Tibial nerve (tissue), 4 donors: ENCODE measurements around the gene IFNA4. TPM values are rescaled to one million over a fixed set of nuclear protein-coding genes. Genes with fewer than 3 reads are reported as not detected.
"Not testable (repeated sequence)": the region's sequence is repeated elsewhere in the genome, so short reads cannot be mapped to it uniquely, and the experiment has no call there.

Experiments
- DNase-seq, 2 donors: peaks; one replicate each; pipeline ENCODE4 v3.0.0-alpha.2; 2019; ENCODE audit warnings: low spot score in 2 of 2
- H3K27ac ChIP-seq, 4 donors: fragments of 200-600 bp; sonication (generic) in 3 of 4; one replicate each; pipeline ENCODE4 v1.5.1; 2017 to 2019; ENCODE audit warnings: mild to moderate bottlenecking in 1 of 4
- H3K27me3 ChIP-seq, 2 donors: fragments of 200-600 bp; sonication (generic) in 1 of 2; one replicate each; pipeline versions ENCODE4 v1.5.1 to v1.6.0; 2017 to 2019
- H3K36me3 ChIP-seq, 3 donors: fragments of 200-600 bp; sonication (generic); one replicate each; pipeline ENCODE4 v1.5.1; 2018 to 2019
- H3K4me1 ChIP-seq, 4 donors: fragments of 200-600 bp; sonication (generic) in 3 of 4; one replicate each; pipeline ENCODE4 v1.5.1; 2017 to 2019
- H3K4me3 ChIP-seq, 4 donors: fragments of 200-600 bp; sonication (generic) in 3 of 4; one replicate each; pipeline ENCODE4 v1.5.1; 2017 to 2019; ENCODE audit warnings: mild to moderate bottlenecking in 1 of 4, moderate library complexity in 1 of 4
- H3K9me3 ChIP-seq, 4 donors: fragments of 200-600 bp; sonication (generic) in 3 of 4; one replicate each; pipeline ENCODE4 v1.5.1; 2017 to 2019
- EP300 ChIP-seq, 2 donors: sonication (generic); formaldehyde crosslinking; IDR thresholded peaks; one replicate each; pipeline ENCODE4 v1.6.1; 2017; ENCODE audit warnings: antibody characterized with exemption in 2 of 2, mild to moderate bottlenecking in 1 of 2
- POLR2A ChIP-seq, 2 donors: fragments of 450-650 bp; IDR thresholded peaks; one replicate each; pipeline ENCODE4 v1.6.1; 2017; ENCODE audit warnings: antibody characterized with exemption in 2 of 2, mild to moderate bottlenecking in 2 of 2, moderate library complexity in 2 of 2
- WGBS, 2 donors: methylation state at CpG; one replicate each; pipeline ENCODE4 v1.1.5; 2018; 5-methylcytosine and 5-hydroxymethylcytosine counted together
- total RNA-seq, 4 donors: library from RNA; depleted of rRNA; stranded (reverse); fragments of >200 nt; gene quantifications; one replicate each; pipeline ENCODE4 v1.1.0, GENCODE V29; 2016
- TF ChIP-seq, protein P1 (sequence below), 5 experiments: fragments of 200-600 bp in 3 of 5; fragments of 450-650 bp in 2 of 5; sonication (generic) in 3 of 5; IDR thresholded peaks; one replicate each; pipeline ENCODE4 v1.5.1; 2016 to 2019; ENCODE audit warnings: antibody characterized with exemption in 5 of 5, mild to moderate bottlenecking in 3 of 5, moderate library complexity in 2 of 5

Gene IFNA4
- not detected for total RNA-seq

GRCh38 chr9:21187487-21187886 is at the start of gene IFNA4:
IFNA4 (minus strand) TSS chr9:21187587; CDS start chr9:21187531, 56 bp downstream.
- not testable (repeated sequence) for H3K4me1 ChIP-seq, H3K27me3 ChIP-seq, H3K9me3 ChIP-seq, DNase-seq, H3K36me3 ChIP-seq, H3K4me3 ChIP-seq, H3K27ac ChIP-seq
- WGBS, 2 donors = 92 to 94% methylated on average over 3 of the region's 3 CpGs

DNA sequence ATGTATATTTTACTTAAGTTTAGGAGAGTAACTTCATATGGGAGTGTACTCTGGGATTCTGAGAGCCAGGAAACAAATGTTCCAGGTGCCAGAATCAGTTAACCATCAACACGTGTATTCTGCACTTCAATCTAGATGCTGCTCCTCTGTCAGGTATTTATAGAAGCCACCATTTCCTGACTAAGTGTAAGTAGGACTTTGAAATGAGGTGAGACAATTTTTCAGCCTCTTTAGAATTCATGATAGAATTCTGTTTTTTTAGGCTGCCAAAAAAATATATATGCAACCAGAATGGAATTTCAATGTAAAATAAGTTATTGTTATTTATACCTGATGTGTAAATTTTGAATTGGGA is 49.0 kb upstream of the IFNA4 start:
- not testable (repeated sequence) for H3K4me1 ChIP-seq, DNase-seq, H3K4me3 ChIP-seq, H3K27me3 ChIP-seq, H3K27ac ChIP-seq, H3K9me3 ChIP-seq, H3K36me3 ChIP-seq
- WGBS, 2 donors = 16 to 29% methylated on average over 1 of the region's 1 CpG

DNA sequence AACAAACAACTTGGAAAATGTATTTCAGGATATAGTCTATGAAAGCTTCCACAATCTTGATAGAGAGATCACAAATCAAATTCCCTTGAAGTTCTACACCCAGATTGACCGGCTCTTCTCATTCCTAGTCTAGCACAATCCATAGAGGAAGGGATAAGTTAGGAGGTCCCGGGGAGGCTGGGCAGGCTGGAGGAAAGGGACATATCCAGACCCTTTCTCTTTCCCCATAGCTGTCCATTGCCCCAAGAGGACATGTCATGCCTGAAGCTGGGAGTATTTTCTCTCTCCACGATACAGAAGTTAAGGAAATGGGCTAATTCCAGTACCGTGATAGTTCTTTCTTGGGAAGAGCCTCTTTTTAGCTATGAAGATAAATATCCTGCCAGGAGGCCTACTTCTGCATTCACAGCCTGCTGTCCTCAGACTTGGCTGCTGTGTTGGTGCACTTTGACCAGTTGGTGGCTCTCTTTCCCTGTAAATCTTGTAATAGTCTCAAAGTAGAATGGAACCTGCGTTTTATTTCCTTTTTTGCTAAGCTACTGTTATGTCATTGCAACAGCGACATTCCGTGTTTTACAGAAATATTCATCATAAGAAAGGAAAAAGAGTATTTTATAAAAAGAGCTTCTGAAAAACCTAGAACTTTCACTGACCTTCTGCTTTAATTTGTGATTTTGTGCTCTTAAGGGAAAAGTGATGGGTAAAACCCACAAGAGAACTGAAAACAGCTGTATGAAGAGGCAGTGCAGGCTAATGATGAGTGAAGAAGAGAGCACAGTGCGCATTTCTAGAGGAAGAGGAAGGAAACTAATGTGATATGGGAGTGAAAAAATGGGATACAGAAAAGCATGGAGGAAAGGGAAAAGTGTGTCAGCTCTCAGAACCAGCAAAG is 48.3 kb upstream of the IFNA4 start:
- H3K36me3 ChIP-seq, H3K9me3 ChIP-seq, H3K27me3 ChIP-seq, H3K4me1 ChIP-seq, H3K27ac ChIP-seq, H3K4me3 ChIP-seq: not testable (repeated sequence)
- peak in 1 of 2 donors; percentile 41 for DNase-seq
- 29 to 35% methylated on average over 8 of the region's 8 CpGs for WGBS, 2 donors
- TF ChIP-seq, protein P1, sequence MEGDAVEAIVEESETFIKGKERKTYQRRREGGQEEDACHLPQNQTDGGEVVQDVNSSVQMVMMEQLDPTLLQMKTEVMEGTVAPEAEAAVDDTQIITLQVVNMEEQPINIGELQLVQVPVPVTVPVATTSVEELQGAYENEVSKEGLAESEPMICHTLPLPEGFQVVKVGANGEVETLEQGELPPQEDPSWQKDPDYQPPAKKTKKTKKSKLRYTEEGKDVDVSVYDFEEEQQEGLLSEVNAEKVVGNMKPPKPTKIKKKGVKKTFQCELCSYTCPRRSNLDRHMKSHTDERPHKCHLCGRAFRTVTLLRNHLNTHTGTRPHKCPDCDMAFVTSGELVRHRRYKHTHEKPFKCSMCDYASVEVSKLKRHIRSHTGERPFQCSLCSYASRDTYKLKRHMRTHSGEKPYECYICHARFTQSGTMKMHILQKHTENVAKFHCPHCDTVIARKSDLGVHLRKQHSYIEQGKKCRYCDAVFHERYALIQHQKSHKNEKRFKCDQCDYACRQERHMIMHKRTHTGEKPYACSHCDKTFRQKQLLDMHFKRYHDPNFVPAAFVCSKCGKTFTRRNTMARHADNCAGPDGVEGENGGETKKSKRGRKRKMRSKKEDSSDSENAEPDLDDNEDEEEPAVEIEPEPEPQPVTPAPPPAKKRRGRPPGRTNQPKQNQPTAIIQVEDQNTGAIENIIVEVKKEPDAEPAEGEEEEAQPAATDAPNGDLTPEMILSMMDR (IDR thresholded peaks at IDR 0.05) = peak in 3 of 5 experiments; percentile 19 to 35 (median 23)

DNA sequence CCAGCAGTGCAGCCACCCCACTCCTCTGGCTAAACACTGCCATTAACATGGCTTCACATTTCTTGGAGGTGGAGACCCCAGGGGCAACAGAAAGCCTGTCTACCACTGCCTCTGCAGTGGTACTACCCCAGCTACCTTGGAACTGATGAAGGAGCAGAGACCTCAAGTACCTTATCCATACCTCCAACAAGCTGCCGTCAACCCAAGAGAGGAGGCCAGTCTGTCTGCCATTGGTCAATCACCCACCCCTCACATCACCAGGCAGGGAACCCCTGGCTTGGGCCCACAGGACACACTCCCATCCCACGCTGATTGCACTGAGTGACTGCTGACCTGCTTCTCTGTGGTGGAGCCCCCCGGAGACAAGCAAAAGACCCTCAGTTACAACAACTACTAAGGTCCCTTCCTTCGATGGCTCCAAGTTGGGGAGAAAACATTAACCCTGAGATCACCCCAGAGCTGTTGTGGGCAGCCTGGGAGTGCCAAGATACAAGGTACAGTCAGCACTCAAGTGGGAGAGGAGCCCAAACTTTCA is 46.8 kb upstream of the IFNA4 start:
- no peak overlapping the region for H3K27ac ChIP-seq
- WGBS, 2 donors = 84 to 89% methylated on average over 4 of the region's 4 CpGs
- TF ChIP-seq POLR2A (IDR thresholded peaks at IDR 0.05) = no peak
- TF ChIP-seq EP300 (IDR thresholded peaks at IDR 0.05) = no peak
- TF ChIP-seq, protein P1 (IDR thresholded peaks at IDR 0.05) = no peak
- DNase-seq = no peak
- H3K9me3 ChIP-seq = no peaks in the 10 kb centered on the region
- no peak overlapping the region for H3K4me3 ChIP-seq
- no peaks in the 10 kb centered on the region for H3K27me3 ChIP-seq
- no peaks in the 10 kb centered on the region for H3K36me3 ChIP-seq
- H3K4me1 ChIP-seq = no peaks in the 10 kb centered on the region

DNA sequence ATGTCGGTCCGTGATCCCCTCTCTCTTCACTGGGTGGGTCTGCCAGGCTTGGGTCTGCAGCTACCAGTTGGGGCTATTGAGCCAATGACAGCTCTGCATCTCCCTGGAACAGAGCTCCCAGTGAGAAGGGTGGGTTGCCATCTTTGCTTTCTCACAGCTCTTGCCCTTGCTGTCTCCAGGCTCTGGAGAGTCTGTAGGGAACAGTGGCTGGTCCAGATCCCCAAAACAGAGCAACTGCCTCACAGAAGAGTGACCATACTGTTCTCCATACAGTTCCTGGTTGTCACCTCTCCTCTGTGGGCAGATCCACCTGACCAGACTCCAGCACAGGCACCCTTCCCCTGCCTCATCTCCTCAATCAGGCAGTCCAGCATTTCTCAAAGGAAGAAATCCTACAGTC is 45.9 kb upstream of the IFNA4 start:
- Histone ChIP-seq H3K9me3 (no peaks in the 10 kb centered on the region), H3K4me3 (no peak overlapping the region), H3K27ac (no peak overlapping the region), H3K27me3 (no peaks in the 10 kb centered on the region), H3K4me1 (no peaks in the 10 kb centered on the region), H3K36me3 (no peaks in the 10 kb centered on the region)
- WGBS, 2 donors = 83 to 100% methylated on average over 2 of the region's 2 CpGs
- DNase-seq = no peak
- TF ChIP-seq, protein P1 (IDR thresholded peaks at IDR 0.05) = no peak
- TF ChIP-seq EP300 (IDR thresholded peaks at IDR 0.05) (no peak), POLR2A (IDR thresholded peaks at IDR 0.05) (no peak)

- TF ChIP-seq, protein P1 (IDR thresholded peaks at IDR 0.05) = no peak
- TF ChIP-seq EP300 (IDR thresholded peaks at IDR 0.05) (no peak), POLR2A (IDR thresholded peaks at IDR 0.05) (no peak)
- 67 to 81% methylated on average over 2 of the region's 2 CpGs for WGBS, 2 donors
- DNase-seq = no peak
Observed at GRCh38 chr9:21228122-21228521, 40.7 kb upstream of the IFNA4 start, which contains the start of gene IFNA17. IFNA17 (minus strand) TSS chr9:21228222; CDS start chr9:21228173, 49 bp downstream.

GRCh38 chr9:21217211-21217610 is 29.8 kb upstream of the IFNA4 start, which contains the start of gene IFNA16:
IFNA16 (minus strand) TSS chr9:21217311; CDS start chr9:21217305, 6 bp downstream.
- not testable (repeated sequence) for H3K9me3 ChIP-seq, H3K36me3 ChIP-seq, DNase-seq, H3K27ac ChIP-seq, H3K27me3 ChIP-seq, H3K4me3 ChIP-seq, H3K4me1 ChIP-seq
- WGBS, 2 donors = 81 to 85% methylated on average over 1 of the region's 1 CpG

More at GRCh38 chr9:21228122-21228521, 40.7 kb upstream of the IFNA4 start, which contains the start of gene IFNA17:
- Histone ChIP-seq H3K27ac (no peak within 1 kb of the TSS), H3K36me3 (no peaks in the 10 kb centered on the region), H3K27me3 (no peaks in the 10 kb centered on the region), H3K4me3 (no peak within 1 kb of the TSS), H3K9me3 (no peaks in the 10 kb centered on the region), H3K4me1 (no peaks in the 10 kb centered on the region)
